ENCODE data around the gene C2CD4B.

The C2CD4B gene

DNA sequence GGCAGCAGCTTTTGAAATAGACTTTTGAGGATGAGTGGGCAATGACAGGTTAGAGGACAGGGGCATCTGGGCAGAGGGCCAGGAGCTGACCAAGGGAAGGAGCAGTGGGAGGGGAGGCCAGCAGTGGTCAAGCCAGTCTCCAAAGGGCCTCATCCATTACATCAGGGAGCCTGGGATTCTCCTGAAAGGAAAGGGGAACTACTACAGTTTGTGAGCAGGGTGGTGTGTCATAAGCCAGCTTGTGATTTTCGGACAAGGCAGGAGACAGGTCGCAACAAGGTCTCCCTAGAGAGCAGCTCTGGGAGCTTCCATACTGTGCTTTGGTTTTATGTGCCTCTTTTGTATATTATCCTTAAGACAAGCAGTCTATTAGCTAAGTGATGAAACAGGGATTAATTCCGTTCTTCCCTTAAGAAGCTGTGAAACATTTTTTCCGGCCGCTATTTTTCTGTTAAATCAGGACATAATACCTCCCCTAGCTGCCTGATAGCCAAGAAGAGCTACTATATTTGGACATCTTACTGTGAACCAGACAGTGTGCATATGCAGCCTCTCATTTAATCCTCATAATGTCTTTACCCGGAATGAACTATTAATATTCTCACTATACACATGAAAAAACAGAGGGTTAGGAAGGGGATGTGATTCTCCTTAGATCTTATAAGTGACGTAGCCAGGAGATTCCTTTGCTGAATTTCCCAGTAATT is 46.4 kb downstream of the C2CD4B start:
- no peak for DNase-seq

DNA sequence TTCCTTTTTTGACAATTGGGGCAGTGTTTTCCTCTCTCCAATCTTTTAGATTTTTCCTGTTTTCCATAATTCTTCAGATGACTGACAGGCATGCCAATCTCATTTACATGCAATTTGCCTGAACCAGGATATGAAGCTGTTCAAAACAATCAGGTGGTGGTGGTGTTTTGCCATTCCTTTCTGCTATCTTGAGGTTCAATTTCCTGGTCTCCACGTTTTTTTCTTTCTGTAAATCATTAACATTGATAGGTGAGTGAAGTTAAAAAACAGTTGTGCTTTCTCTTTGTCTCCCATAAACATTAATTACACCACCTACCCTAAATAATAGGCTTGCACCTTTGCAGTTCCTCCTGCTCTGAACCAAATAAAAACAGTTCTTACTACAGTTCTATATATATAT is 49.2 kb downstream of the C2CD4B start:
- no peak for DNase-seq
